Type B pancreatic cell (in vitro differentiated cells): ENCODE measurements around the gene PLB1. TPM values are rescaled to one million over a fixed set of nuclear protein-coding genes. Genes with fewer than 3 reads are reported as not detected.

Experiments used
- DNase-seq: peaks from one replicate; pipeline ENCODE4 v3.0.0; 2021; ENCODE audit warnings: mixed read lengths; ENCODE audit not compliant: unreplicated experiment; ENCODE audit errors: extremely low spot score
- H3K27ac Mint-ChIP-seq: 2 replicates; pipeline ENCODE4 v1.8.0; 2021; ENCODE audit warnings: mild to moderate bottlenecking, mixed read lengths
- H3K27me3 Mint-ChIP-seq: 2 replicates; pipeline ENCODE4 v1.8.0; 2021; ENCODE audit warnings: mixed read lengths
- H3K36me3 Mint-ChIP-seq: 2 replicates; pipeline ENCODE4 v1.8.0; 2021; ENCODE audit warnings: mixed read lengths
- H3K4me1 Mint-ChIP-seq: one replicate; pipeline ENCODE4 v1.8.0; 2021; ENCODE audit warnings: mixed read lengths; ENCODE audit not compliant: unreplicated experiment
- H3K4me3 Mint-ChIP-seq: 2 replicates; pipeline ENCODE4 v1.8.0; 2021; ENCODE audit warnings: mild to moderate bottlenecking, mixed read lengths
- H3K9me3 Mint-ChIP-seq: 2 replicates; pipeline ENCODE4 v1.8.0; 2021; ENCODE audit warnings: mixed read lengths
- total RNA-seq: library from RNA; stranded (reverse); gene quantifications from 2 replicates; pipeline ENCODE4 v1.2.1, GENCODE V29; 2021; ENCODE audit warnings: low replicate concordance
- TF ChIP-seq, protein P1 (sequence below): fragments of 200-600 bp; sonication (generic); conservative IDR thresholded peaks from 2 replicates; pipeline ENCODE4 v1.5.0; 2021; ENCODE audit warnings: antibody characterized with exemption, mild to moderate bottlenecking

The PLB1 gene
- total RNA-seq, 1 donor from 2014 or later, result 1.9 TPM

DNA sequence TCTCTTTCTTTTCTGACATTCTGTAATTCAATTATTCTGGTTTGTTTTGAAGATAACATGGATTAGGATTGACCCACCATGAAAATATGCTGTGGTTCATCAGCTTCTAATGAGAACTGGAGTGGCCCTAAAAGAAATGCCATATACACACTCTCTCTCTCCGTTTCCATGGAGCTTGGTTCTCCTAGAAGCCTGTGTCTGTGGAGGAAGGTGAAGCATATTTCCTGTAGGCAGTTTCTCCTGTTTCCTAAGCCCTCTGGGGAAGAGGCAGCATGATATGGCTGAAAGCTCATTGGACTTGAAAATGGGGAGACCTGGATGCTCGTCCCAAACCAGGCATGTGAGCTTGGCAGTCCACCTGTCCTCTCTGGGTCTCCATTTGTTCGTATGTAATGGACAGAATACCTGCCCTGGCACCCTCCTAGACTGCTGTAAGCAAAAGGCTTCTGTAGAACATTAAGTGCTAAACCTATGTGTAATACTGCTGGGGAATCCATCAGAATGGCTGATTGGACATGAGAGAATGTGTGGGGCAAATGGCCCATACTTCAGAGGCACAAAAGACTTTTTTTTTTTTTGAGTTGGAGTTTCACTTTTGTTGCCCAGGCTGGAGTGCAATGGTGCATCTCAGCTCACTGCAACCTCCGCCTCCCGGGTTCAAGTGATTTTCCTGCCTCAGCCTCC lies 180.4 kb downstream of the PLB1 start:
- Mint-ChIP-seq H3K4me3 (no peak overlapping the region), H3K36me3 (peaks cover 5% of the 10 kb centered on the region), H3K27ac (no peak overlapping the region), H3K27me3 (no peaks in the 10 kb centered on the region), H3K4me1 (peaks cover 8% of the 10 kb centered on the region), H3K9me3 (peaks cover 16% of the 10 kb centered on the region)
- no peak for DNase-seq
- TF ChIP-seq, protein P1, sequence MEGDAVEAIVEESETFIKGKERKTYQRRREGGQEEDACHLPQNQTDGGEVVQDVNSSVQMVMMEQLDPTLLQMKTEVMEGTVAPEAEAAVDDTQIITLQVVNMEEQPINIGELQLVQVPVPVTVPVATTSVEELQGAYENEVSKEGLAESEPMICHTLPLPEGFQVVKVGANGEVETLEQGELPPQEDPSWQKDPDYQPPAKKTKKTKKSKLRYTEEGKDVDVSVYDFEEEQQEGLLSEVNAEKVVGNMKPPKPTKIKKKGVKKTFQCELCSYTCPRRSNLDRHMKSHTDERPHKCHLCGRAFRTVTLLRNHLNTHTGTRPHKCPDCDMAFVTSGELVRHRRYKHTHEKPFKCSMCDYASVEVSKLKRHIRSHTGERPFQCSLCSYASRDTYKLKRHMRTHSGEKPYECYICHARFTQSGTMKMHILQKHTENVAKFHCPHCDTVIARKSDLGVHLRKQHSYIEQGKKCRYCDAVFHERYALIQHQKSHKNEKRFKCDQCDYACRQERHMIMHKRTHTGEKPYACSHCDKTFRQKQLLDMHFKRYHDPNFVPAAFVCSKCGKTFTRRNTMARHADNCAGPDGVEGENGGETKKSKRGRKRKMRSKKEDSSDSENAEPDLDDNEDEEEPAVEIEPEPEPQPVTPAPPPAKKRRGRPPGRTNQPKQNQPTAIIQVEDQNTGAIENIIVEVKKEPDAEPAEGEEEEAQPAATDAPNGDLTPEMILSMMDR, result no peak

DNA sequence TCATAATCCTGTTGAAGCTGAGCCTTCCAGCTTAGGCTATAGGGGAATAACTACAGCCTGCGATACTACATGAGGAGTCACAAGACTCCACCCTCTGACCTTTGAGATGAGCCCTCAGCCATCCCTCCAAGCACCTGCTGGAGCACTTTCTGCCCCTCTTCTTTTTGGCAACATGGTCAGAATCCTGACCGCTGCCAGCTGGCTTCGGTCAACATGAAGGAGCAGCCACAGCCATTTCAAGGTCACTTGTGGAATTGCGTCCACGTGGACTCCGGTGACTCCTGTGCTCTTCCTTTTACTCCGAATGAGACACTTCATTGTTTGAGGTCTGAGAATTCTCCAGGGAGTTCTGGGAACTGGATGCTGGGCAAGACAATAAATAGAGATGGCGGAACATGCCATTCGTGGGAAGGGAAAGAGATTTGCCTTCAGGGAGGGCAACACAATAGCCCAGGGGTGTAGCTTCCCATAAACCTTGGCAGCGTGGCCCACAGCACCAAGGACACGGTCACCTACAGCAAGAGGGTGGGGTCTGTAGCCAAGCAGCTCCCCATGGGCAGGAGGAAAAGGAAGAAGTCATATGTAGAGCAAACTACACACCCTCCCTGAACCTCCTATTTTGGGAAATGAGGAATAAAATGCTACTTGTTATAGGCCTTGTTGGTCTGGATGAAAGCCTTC lies 182.5 kb downstream of the PLB1 start:
- DNase-seq, result no peak
- no peaks in the 10 kb centered on the region for H3K9me3 Mint-ChIP-seq
- TF ChIP-seq, protein P1, result no peak
- peaks cover 14% of the 10 kb centered on the region for H3K4me1 Mint-ChIP-seq
- H3K36me3 Mint-ChIP-seq, result no peaks in the 10 kb centered on the region
- no peaks in the 10 kb centered on the region for H3K27me3 Mint-ChIP-seq
- no peak overlapping the region for H3K4me3 Mint-ChIP-seq
- no peak overlapping the region for H3K27ac Mint-ChIP-seq

DNA sequence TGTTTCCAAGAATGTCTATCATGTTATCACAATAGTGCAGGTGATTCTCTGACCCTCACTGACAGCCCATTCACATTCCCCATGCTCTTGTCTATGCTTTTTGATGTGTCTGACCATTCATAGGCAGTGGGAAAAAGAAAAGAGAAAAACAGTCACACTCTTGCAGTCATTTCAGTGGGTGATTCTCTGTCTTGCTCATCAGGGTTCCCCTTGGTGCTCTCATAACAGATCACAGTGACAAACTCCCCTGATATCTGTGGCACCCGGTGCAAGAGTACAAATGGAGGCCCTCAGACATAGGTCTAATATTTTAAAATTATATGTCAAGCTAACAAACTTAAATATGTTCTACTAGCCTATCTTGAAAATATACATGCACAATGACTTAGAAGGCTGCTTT lies 183.1 kb downstream of the PLB1 start:
- Mint-ChIP-seq H3K36me3 (peaks cover 4% of the 10 kb centered on the region), H3K27ac (no peak overlapping the region), H3K27me3 (no peaks in the 10 kb centered on the region), H3K4me3 (no peak overlapping the region), H3K4me1 (peaks cover 20% of the 10 kb centered on the region), H3K9me3 (peaks cover 5% of the 10 kb centered on the region)
- DNase-seq, result no peak
- TF ChIP-seq, protein P1, result no peak

DNA sequence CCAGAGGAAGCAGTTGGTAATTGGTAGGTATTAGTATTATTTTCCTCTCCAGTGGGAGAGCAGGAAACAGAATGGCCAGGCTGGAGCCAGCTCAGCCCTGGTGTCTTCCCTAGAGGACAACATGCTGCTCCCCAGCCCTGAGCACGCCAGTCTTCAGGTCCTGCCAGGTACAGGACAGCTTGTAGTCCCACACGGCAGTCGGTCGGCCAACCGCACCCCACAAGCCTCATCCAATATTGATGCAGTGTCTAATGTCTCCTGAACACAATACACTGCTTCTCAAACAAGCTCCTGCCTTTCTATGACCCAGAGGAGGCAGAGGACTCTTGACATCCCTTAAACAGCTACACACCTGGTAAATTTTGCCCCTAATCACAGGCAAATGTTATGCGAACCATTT lies 184.8 kb downstream of the PLB1 start:
- H3K4me3 Mint-ChIP-seq, result no peak overlapping the region
- DNase-seq, result no peak
- H3K27ac Mint-ChIP-seq, result no peak overlapping the region
- H3K27me3 Mint-ChIP-seq, result no peaks in the 10 kb centered on the region
- H3K36me3 Mint-ChIP-seq, result peaks cover 7% of the 10 kb centered on the region
- peaks cover 34% of the 10 kb centered on the region for H3K4me1 Mint-ChIP-seq
- TF ChIP-seq, protein P1, result no peak
- peaks cover 9% of the 10 kb centered on the region for H3K9me3 Mint-ChIP-seq

DNA sequence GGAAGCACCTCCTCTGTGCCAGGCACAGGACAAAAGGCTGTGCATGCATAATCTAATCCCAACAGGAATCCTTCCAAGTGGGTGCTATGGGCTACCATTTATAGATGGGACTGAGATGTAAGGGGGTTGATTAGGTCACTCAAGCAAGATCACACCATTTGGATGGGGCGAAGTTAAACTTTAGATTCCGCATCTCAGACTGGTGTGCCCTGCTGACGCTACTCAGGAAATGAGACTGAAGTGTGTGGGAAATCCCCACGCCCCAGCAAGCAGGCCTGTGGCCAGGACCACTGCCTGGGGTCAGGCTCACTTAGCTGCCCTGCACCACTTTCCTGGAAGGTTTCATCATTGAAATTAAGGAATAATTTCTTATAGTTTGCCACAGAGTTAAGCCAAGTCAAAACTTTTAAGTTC lies 185.3 kb downstream of the PLB1 start:
- H3K9me3 Mint-ChIP-seq, result peaks cover 14% of the 10 kb centered on the region

More for the DNA sequence above, 185.3 kb downstream of the PLB1 start:
- Mint-ChIP-seq H3K27ac (no peak overlapping the region), H3K27me3 (no peaks in the 10 kb centered on the region), H3K4me3 (no peak overlapping the region), H3K36me3 (peaks cover 7% of the 10 kb centered on the region), H3K4me1 (peaks cover 37% of the 10 kb centered on the region)
- DNase-seq, result no peak
- TF ChIP-seq, protein P1, result no peak
